ENCODE results near the gene SIRPB1.

GRCh38 chr20:1636621-1637020 is 16.8 kb upstream of the SIRPB1 start:
- TF ChIP-seq EZH2 (IDR thresholded peaks at IDR 0.05; ENCODE audit: borderline replicate concordance, low read length): no peak
- TF ChIP-seq CTCF (IDR thresholded peaks at IDR 0.05; ENCODE audit: low read length): no peak
